GM23248 (cell line): ENCODE results near the gene CNGA4. TPM values are rescaled to one million over a fixed set of nuclear protein-coding genes. Genes with fewer than 3 reads are reported as not detected.

Experiments
- DNase-seq: peaks from one replicate; pipeline ENCODE4 v3.0.0-alpha.2; 2015
- H2AFZ ChIP-seq: fragments of 200-600 bp; sonication (generic); 2 replicates; pipeline ENCODE4 v1.6.1; 2016; ENCODE audit warnings: antibody characterized with exemption
- H3F3A ChIP-seq: fragments of 200-600 bp; sonication (generic); 2 replicates; pipeline ENCODE4 v1.6.1; 2016; ENCODE audit warnings: mild to moderate bottlenecking, antibody characterized with exemption, mixed run types; ENCODE audit not compliant: insufficient read depth
- H3K27ac ChIP-seq: fragments of 200-600 bp; sonication (generic); 2 replicates; pipeline ENCODE4 v1.5.1; 2016; ENCODE audit warnings: mild to moderate bottlenecking
- H3K27me3 ChIP-seq: fragments of 200-600 bp; sonication (generic); replicated peaks from 2 replicates; pipeline ENCODE4 v1.6.1; 2016; ENCODE audit warnings: mild to moderate bottlenecking; ENCODE audit not compliant: insufficient read depth
- H3K36me3 ChIP-seq: fragments of 200-600 bp; sonication (generic); 2 replicates; pipeline ENCODE4 v1.6.1; 2016; ENCODE audit warnings: low read depth, mild to moderate bottlenecking
- H3K4me1 ChIP-seq: fragments of 200-600 bp; sonication (generic); 2 replicates; pipeline ENCODE4 v1.6.1; 2016; ENCODE audit warnings: mild to moderate bottlenecking; ENCODE audit not compliant: insufficient read depth
- H3K4me2 ChIP-seq: fragments of 200-600 bp; sonication (generic); one replicate; pipeline ENCODE4 v1.6.1; 2016; ENCODE audit warnings: mild to moderate bottlenecking; ENCODE audit not compliant: unreplicated experiment
- H3K4me3 ChIP-seq: fragments of 200-600 bp; sonication (generic); 2 replicates; pipeline ENCODE4 v1.5.1; 2016; ENCODE audit warnings: mild to moderate bottlenecking
- H3K79me2 ChIP-seq: fragments of 200-600 bp; sonication (generic); 2 replicates; pipeline ENCODE4 v1.6.1; 2016; ENCODE audit warnings: mild to moderate bottlenecking; ENCODE audit not compliant: insufficient read depth
- H3K9ac ChIP-seq: fragments of 200-600 bp; sonication (generic); 2 replicates; pipeline ENCODE4 v1.6.1; 2016; ENCODE audit warnings: mild to moderate bottlenecking
- H3K9me2 ChIP-seq: fragments of 200-600 bp; sonication (generic); 2 replicates; pipeline ENCODE4 v1.6.1; 2016; ENCODE audit warnings: mixed run types, mild to moderate bottlenecking, moderate library complexity; ENCODE audit not compliant: insufficient read depth
- H3K9me3 ChIP-seq: fragments of 200-600 bp; sonication (generic); one replicate; pipeline ENCODE4 v1.6.1; 2017; ENCODE audit warnings: low read depth
- H4K20me1 ChIP-seq: fragments of 200-600 bp; sonication (generic); 2 replicates; pipeline ENCODE4 v1.6.0; 2016; ENCODE audit not compliant: insufficient read depth
- EZH2 ChIP-seq: fragments of 200-600 bp; sonication (generic); IDR thresholded peaks from 2 replicates; pipeline ENCODE4 v1.6.1; 2018; ENCODE audit warnings: antibody characterized with exemption, mild to moderate bottlenecking; ENCODE audit not compliant: insufficient read depth, poor library complexity, severe bottlenecking
- EZH2phosphoT487 ChIP-seq: fragments of 200-600 bp; sonication (generic); IDR thresholded peaks from 2 replicates; pipeline ENCODE4 v1.6.1; 2018; ENCODE audit warnings: antibody characterized with exemption, moderate library complexity, mild to moderate bottlenecking, low read depth; ENCODE audit not compliant: insufficient read depth
- WGBS, 2 experiments: methylation state at CpG; one replicate each; pipeline ENCODE4 v1.1.6; 2015 to 2017; ENCODE audit warnings: low lambda C conversion rate in 2 of 2, low coverage in 1 of 2; ENCODE audit errors: missing lambda C conversion rate in 2 of 2; 5-methylcytosine and 5-hydroxymethylcytosine counted together
- in situ Hi-C: fragments of 300-500 bp; cut with MboI; formaldehyde crosslinking; loops from 2 replicates; pipeline ENCODE4 v1.15.0; 2020
- polyA plus RNA-seq: library from polyadenylated mRNA; unstranded; fragments of >200 nt; fragmentation: Nextera tagmentation; extraction: Ambion mirVana; gene quantifications from 2 replicates; pipeline ENCODE4 v1.2.1, GENCODE V29; 2016
- total RNA-seq: library from RNA; depleted of rRNA; stranded (reverse); fragments of >200 nt; shearing (Covaris generic); gene quantifications from 2 replicates; pipeline ENCODE4 v1.2.3, GENCODE V29; 2014

The CNGA4 gene
- total and polyA plus RNA-seq, 2 experiments from 2014 or later: not detected

- no peaks in the 10 kb centered on the region for H3K27me3 ChIP-seq
- TF ChIP-seq EZH2phosphoT487: no peak
- TF ChIP-seq EZH2: no peak
- peaks cover 12% of the 10 kb centered on the region; the same call in 1 of the 2 replicates for H4K20me1 ChIP-seq
- in situ Hi-C loops: no loop called here
- H3K9me3 ChIP-seq: no peaks in the 10 kb centered on the region
- H2AFZ ChIP-seq: no peak overlapping the region
- H3K4me3 ChIP-seq: no peak overlapping the region
- H3K27ac ChIP-seq: no peak overlapping the region
- H3K36me3 ChIP-seq: peaks cover 11% of the 10 kb centered on the region; the same call in 1 of the 2 replicates
- no peak overlapping the region for H3K4me2 ChIP-seq
- peaks cover 5% of the 10 kb centered on the region for H3K4me1 ChIP-seq
- no peaks in the 10 kb centered on the region for H3K9me2 ChIP-seq
- peaks cover 75% of the 10 kb centered on the region for H3K79me2 ChIP-seq
- peaks cover 12% of the 10 kb centered on the region for H3F3A ChIP-seq
- DNase-seq: no peak
- 7 to 26% methylated on average over 1 of the region's 1 CpG for WGBS, 2 experiments
- H3K9ac ChIP-seq: no peak overlapping the region
Observed at GRCh38 chr11:6225024-6225423, 13.9 kb upstream of the CNGA4 start.

- Histone ChIP-seq H3K9ac (no peak overlapping the region), H3K4me2 (no peak overlapping the region), H3K4me1 (peaks cover 4% of the 10 kb centered on the region; the same call in 1 of the 2 replicates), H3K27ac (no peak overlapping the region), H3F3A (peaks cover 3% of the 10 kb centered on the region), H3K27me3 (no peaks in the 10 kb centered on the region), H4K20me1 (peaks cover 12% of the 10 kb centered on the region; the same call in 1 of the 2 replicates), H3K79me2 (peaks cover 76% of the 10 kb centered on the region), H3K9me3 (no peaks in the 10 kb centered on the region), H2AFZ (no peak overlapping the region), H3K9me2 (no peaks in the 10 kb centered on the region), H3K36me3 (peaks cover 11% of the 10 kb centered on the region; the same call in 1 of the 2 replicates), H3K4me3 (no peak overlapping the region)
- 68 to 90% methylated on average over 2 of the region's 2 CpGs for WGBS, 2 experiments
- no peak for DNase-seq
- in situ Hi-C loops: no loop called here
- TF ChIP-seq EZH2 (no peak), EZH2phosphoT487 (no peak)
Observed at GRCh38 chr11:6225896-6226295, 13.0 kb upstream of the CNGA4 start.

GRCh38 chr11:6228520-6228919, 10.4 kb upstream of the CNGA4 start:
- Histone ChIP-seq H4K20me1 (peaks cover 12% of the 10 kb centered on the region; the same call in 1 of the 2 replicates), H3K27me3 (no peaks in the 10 kb centered on the region), H3K4me3 (no peak overlapping the region), H3K4me2 (no peak overlapping the region), H3K9ac (no peak overlapping the region), H3K9me2 (no peaks in the 10 kb centered on the region), H3K4me1 (peaks cover 11% of the 10 kb centered on the region), H2AFZ (no peak overlapping the region), H3K27ac (no peak overlapping the region), H3K9me3 (no peaks in the 10 kb centered on the region), H3K79me2 (peaks cover 98% of the 10 kb centered on the region), H3F3A (no peaks in the 10 kb centered on the region), H3K36me3 (peaks cover 3% of the 10 kb centered on the region; the same call in 1 of the 2 replicates)
- DNase-seq: no peak
- WGBS, 2 experiments: 65% methylated on average over 3 of the region's 3 CpGs
- TF ChIP-seq EZH2 (no peak), EZH2phosphoT487 (no peak)
- in situ Hi-C loops: no loop called here

- peaks cover 12% of the 10 kb centered on the region; the same call in 1 of the 2 replicates for H4K20me1 ChIP-seq
- no peak for TF ChIP-seq EZH2
- TF ChIP-seq EZH2phosphoT487: no peak
Observed at GRCh38 chr11:6229911-6230310, 9.0 kb upstream of the CNGA4 start.

More at GRCh38 chr11:6229911-6230310, 9.0 kb upstream of the CNGA4 start:
- Histone ChIP-seq H3K79me2 (peaks cover 95% of the 10 kb centered on the region), H3F3A (no peaks in the 10 kb centered on the region), H3K27ac (no peak overlapping the region), H3K4me3 (no peak overlapping the region), H3K36me3 (peaks cover 3% of the 10 kb centered on the region; the same call in 1 of the 2 replicates), H2AFZ (no peak overlapping the region), H3K9me3 (no peaks in the 10 kb centered on the region), H3K4me2 (no peak overlapping the region), H3K9ac (no peak overlapping the region), H3K4me1 (peaks cover 11% of the 10 kb centered on the region), H3K9me2 (no peaks in the 10 kb centered on the region), H3K27me3 (no peaks in the 10 kb centered on the region)
- no peak for DNase-seq
- 65 to 81% methylated on average over 2 of the region's 2 CpGs for WGBS, 2 experiments
- in situ Hi-C loops: no loop called here
